ENCODE results near the gene FBF1. TPM values are rescaled to one million over a fixed set of nuclear protein-coding genes. Genes with fewer than 3 reads are reported as not detected.
A peak's percentile ranks its signal among the peaks of the same experiment; 100 is the strongest.

The FBF1 gene
- polyA plus RNA-seq, 1 donor from 2014 or later, result 13.5 TPM

- Histone ChIP-seq H2AFZ (ENCODE audit: low read depth, low read length) (no peak overlapping the region), H3K9me2 (ENCODE audit: insufficient read depth, low read length) (no peaks in the 10 kb centered on the region), H4K20me1 (ENCODE audit: insufficient read depth) (no peaks in the 10 kb centered on the region), H3F3A (ENCODE audit: insufficient read depth, low read length, poor library complexity, severe bottlenecking) (no peaks in the 10 kb centered on the region), H3K27ac (ENCODE audit: low read length) (no peak overlapping the region), H3K79me2 (replicated peaks; ENCODE audit: insufficient read depth, low read length) (no peaks in the 10 kb centered on the region), H3K4me3 (ENCODE audit: low read length) (no peak overlapping the region), H3K4me2 (ENCODE audit: low read length) (no peak overlapping the region), H3K9me3 (ENCODE audit: low read length) (no peaks in the 10 kb centered on the region), H3K27me3 (ENCODE audit: insufficient read depth, low read depth, low read length) (no peaks in the 10 kb centered on the region), H3K36me3 (ENCODE audit: insufficient read depth, low read length) (no peaks in the 10 kb centered on the region), H3K9ac (ENCODE audit: low read length) (no peak overlapping the region)
- TF ChIP-seq EZH2 (IDR thresholded peaks at IDR 0.05; ENCODE audit: borderline replicate concordance, insufficient read depth, low read length, poor library complexity, severe bottlenecking) (no peak), MXI1 (conservative IDR thresholded peaks at IDR 0.05; ENCODE audit: poor library complexity, severe bottlenecking) (no peak), POLR2AphosphoS5 (IDR thresholded peaks at IDR 0.05) (no peak), REST (IDR thresholded peaks at IDR 0.05; ENCODE audit: borderline replicate concordance) (no peak)
These were observed 43.5 kb downstream of the FBF1 start for GRCh38 chr17:75897160-75898019.

- no peaks in the 10 kb centered on the region for H3K9me3 ChIP-seq (ENCODE audit: low read length)
These were observed 44.3 kb downstream of the FBF1 start, which contains the start of gene TRIM65 for GRCh38 chr17:75896415-75897159. Gene TRIM65 (minus strand): TSS chr17:75896951. CDS start chr17:75896937, 14 bp downstream.

More at GRCh38 chr17:75896415-75897159, 44.3 kb downstream of the FBF1 start, which contains the start of gene TRIM65:
- Histone ChIP-seq H3K4me3 (ENCODE audit: low read length) (peak within 1 kb of the TSS; percentile 47), H4K20me1 (ENCODE audit: insufficient read depth) (no peaks in the 10 kb centered on the region), H3K36me3 (ENCODE audit: insufficient read depth, low read length) (no peaks in the 10 kb centered on the region), H3K9me2 (ENCODE audit: insufficient read depth, low read length) (no peaks in the 10 kb centered on the region), H3K4me2 (ENCODE audit: low read length) (no peak within 1 kb of the TSS), H3K27me3 (ENCODE audit: insufficient read depth, low read depth, low read length) (no peaks in the 10 kb centered on the region), H3K79me2 (replicated peaks; ENCODE audit: insufficient read depth, low read length) (no peaks in the 10 kb centered on the region), H3K9ac (ENCODE audit: low read length) (no peak within 1 kb of the TSS), H3K27ac (ENCODE audit: low read length) (no peak within 1 kb of the TSS), H2AFZ (ENCODE audit: low read depth, low read length) (no peak within 1 kb of the TSS), H3F3A (ENCODE audit: insufficient read depth, low read length, poor library complexity, severe bottlenecking) (no peaks in the 10 kb centered on the region)
- TF ChIP-seq MXI1 (conservative IDR thresholded peaks at IDR 0.05; ENCODE audit: poor library complexity, severe bottlenecking) (peak; percentile 35), TAF1 (IDR thresholded peaks at IDR 0.05; ENCODE audit: low read depth) (no peak), CTCF (IDR thresholded peaks at IDR 0.05; ENCODE audit: poor library complexity, severe bottlenecking) (peak; percentile 49)
